SKM-1 (cell line): ENCODE results near the gene MAIP1.
"Not testable (repeated sequence)": the region's sequence is repeated elsewhere in the genome, so short reads cannot be mapped to it uniquely, and the experiment has no call there.

Experiments used
- DNase-seq: peaks from one replicate; lab custom pipeline; 2025; ENCODE audit not compliant: unreplicated experiment; lab: John Stamatoyannopoulos, UW

The MAIP1 gene

GRCh38 chr2:199955339-199956061 is at the start of gene MAIP1, which contains the start of gene TYW5:
TSS of gene MAIP1 (plus strand) at chr2:199955582. CDS start at chr2:199955799, 217 bp downstream.
TSS of gene TYW5 (minus strand) at chr2:199955491. CDS start at chr2:199955470, 21 bp downstream.
- DNase-seq, result peak; percentile 66

- DNase-seq, result no peak
Measured at GRCh38 chr2:199907008-199907714, 48.2 kb upstream of the MAIP1 start.

GRCh38 chr2:199910338-199911051 is 44.9 kb upstream of the MAIP1 start:
- DNase-seq, result no peak

DNA sequence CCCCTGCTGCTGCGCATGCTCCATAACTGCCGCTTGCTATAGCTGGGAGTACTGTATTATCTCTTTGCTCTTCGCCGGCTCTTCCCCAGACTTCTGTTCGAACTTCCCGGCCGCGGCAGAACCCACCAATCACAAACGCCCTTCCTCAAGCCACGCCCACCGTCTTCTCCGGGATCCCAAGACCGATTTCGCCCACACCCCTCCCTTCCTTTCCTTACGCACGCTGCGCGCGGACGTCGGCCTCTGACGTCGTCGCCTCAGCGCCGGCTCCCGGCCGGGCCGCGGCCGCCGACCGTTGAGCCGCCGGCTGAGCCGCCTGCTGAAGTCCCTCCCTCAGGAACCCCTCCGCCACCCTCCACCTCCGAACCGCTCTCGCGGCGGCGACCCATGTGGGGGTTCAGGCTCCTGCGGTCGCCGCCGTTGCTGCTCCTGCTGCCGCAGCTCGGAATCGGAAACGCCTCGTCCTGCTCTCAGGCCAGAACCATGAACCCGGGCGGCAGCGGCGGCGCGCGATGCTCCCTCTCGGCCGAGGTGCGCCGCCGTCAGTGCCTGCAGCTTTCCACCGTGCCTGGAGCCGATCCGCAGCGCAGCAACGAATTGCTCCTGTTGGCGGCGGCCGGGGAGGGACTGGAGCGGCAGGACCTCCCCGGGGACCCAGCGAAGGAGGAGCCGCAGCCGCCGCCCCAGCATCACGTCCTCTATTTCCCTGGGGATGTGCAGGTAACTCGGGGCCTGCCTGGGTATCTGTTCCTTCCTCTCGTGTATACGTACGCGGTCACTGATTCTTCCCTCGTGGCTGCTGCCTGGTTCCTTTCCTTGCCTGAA is 44.1 kb upstream of the MAIP1 start, which contains the start of gene C2orf69:
Gene C2orf69, plus strand, starts transcription at position 242 of the 825 bp plus-strand sequence. Its CDS starts 146 bp downstream, at position 388.
- peak; percentile 97 for DNase-seq

DNA sequence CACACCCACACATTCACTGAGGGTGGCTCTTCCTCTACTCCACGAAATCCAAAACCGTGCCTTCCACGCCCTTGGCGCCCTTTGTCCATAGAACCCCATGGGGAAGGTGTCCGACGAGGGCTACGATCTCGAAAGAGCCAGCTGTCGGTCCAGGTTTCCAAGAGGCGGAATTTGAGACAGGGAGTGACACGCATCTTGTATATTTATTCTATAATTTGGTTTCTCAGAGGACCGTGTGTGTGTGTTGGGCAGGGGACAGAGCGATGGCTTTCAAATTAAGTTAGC is 43.6 kb upstream of the MAIP1 start:
- no peak for DNase-seq

DNA sequence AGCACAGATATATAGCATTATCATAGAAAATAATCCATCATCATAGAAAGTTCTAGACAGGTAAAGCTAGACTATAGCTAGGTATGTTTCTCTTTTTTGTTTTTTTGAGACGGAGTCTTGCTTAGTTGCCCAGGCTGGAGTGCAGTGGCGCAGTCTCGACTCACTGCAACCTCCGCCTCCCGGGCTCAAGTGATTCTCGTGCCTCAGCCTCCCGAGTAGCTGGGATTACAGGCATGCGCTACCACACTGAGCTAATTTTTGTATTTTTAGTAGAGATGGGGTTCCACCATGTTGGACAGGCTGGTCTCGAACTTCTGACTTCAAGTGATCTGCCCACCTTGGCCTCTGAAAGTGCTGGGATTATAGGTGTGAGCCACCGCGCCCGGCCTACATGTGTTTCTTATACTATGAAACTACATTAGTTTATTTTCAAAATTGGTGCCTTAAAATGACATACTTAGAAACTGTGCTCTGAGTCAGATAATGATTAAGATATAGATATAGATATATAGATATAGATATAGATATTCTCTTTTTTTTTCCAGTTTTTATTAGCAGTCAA is 42.7 kb upstream of the MAIP1 start:
- not testable (repeated sequence) for DNase-seq

GRCh38 chr2:199914372-199914958 is 40.9 kb upstream of the MAIP1 start:
- DNase-seq, result no peak

GRCh38 chr2:199916980-199917379 is 38.4 kb upstream of the MAIP1 start:
- no peak for DNase-seq

- DNase-seq, result no peak
Measured at GRCh38 chr2:199922856-199923255, 32.5 kb upstream of the MAIP1 start.

DNA sequence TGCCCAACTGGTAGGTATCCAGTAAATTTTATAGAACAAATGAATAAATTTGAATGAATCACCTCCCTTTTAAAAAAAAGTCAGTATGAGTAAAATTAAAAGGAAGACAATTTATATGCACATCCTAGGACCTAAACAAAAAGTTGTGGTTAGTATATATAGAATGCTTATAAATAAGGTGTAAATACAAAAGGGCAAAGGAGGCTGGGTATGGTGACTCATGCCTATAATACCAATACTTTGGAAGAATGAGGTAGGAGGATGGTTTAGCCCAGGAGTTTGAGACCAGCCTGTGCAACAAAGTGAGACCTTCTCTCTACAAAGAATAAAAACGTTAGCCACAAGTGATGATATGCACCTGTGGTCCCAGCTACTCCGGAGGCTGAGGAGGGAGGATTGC is 31.5 kb upstream of the MAIP1 start:
- DNase-seq, result no peak

- DNase-seq, result no peak
Measured at GRCh38 chr2:199926806-199927205, 28.6 kb upstream of the MAIP1 start.

GRCh38 chr2:199928226-199928625 is 27.2 kb upstream of the MAIP1 start:
- DNase-seq, result no peak

- DNase-seq, result no peak
Measured at GRCh38 chr2:199928626-199929025, 26.8 kb upstream of the MAIP1 start.

DNA sequence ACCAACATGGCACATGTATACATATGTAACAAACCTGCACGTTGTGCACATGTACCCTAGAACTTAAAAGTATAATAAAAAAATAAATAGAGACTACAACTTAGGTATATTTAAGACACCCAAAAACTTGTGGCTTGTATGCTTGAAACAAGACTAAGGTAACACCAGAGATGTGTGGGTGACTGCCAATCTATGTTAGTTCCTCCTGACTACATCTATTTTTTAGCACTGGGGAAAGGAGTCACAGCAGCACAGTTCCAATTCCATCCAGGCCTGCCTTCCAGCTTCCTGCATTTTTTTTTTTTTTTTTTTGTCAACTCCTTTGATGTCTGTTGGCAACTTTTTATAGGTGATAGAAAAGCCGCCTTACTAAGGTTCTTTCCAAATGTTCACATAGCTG is 26.1 kb upstream of the MAIP1 start:
- no peak for DNase-seq

DNA sequence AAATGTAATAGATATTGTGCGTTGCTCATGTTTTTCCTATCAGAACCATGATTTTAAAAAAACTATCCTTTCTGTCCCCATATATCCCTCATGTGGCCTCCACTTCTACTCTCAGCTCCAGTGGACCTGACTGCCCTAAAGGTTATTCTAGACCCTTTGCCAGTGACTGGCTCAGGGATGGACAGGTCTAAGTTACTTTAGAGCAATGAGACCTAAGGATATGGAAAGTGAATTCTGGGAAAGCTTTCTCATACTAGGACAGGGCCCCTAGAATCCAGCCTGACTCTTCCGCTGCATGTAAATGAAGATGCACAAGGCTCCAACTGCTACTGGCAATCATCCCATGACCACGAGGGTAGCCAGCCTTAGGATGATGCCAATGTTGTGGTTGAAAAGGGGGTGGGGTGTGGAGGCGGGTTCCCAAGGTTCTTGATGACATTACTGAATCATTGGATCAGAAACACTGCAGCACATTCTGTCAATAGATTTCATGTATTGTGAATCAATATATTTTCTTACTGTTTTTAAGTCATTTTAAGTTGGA is 23.0 kb upstream of the MAIP1 start:
- no peak for DNase-seq

DNA sequence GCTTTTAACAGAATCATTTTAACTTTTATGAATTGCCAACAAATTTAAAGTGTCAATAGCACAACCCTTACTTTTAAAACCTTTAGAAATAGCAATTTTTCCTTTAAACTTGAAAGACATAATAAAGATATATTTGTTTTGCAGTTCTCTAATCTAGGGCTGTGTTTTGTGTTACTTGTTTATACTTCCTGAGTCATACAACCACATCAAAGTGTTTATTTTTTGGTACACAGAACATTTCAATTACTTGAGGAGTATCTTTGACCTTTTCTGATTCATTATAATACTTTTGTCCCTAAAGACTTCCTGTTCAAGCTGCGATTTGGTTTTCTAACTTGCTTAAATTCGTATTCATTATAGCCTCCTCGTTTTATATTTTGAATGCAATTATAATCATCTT is 21.9 kb upstream of the MAIP1 start:
- DNase-seq, result no peak

GRCh38 chr2:199936554-199936953 is 18.8 kb upstream of the MAIP1 start:
- no peak for DNase-seq

GRCh38 chr2:199940373-199940772 is 15.0 kb upstream of the MAIP1 start:
- DNase-seq, result no peak

DNA sequence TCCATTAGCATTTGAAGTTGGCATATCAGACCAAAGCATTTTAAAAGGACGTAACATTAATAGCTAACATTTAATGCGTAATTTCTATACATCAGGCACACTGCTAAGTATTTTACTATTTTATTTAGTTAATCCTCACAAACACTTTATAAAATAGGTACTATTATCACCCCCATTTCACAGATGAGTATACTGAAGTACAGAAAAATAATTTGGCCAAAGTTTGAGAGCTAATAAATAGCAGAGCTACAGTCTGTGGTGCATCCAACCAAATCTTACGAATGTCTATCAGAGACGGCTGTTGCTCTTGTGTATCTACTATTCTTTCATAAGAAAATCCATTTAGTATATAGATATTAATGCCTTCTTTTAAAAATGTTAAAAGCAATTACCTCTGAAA is 12.0 kb upstream of the MAIP1 start:
- DNase-seq, result no peak

DNA sequence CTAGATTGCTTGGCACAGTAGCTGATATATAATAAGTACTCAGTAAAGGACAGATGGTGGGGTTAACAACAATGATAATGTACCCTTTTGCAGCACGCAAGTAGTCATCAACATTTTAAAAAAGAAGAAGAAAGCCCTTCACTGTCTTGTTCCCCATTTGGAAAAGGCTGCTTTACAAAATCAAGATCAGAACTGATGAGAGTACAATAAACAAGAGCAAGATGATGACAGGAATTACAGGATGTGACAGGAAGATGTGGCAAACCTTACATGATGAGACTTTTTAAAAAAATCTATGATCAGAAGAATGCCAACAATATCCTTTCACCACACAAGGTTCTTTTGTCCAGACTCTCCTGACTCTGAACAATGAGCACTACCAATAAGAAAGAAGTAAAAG is 9.2 kb upstream of the MAIP1 start:
- no peak for DNase-seq
